SKM-1 (cell line): ENCODE measurements around the gene TMEM178B.
"Not testable (repeated sequence)": the region's sequence is repeated elsewhere in the genome, so short reads cannot be mapped to it uniquely, and the experiment has no call there.

Experiments
- DNase-seq: peaks from one replicate; lab custom pipeline; 2025; ENCODE audit not compliant: unreplicated experiment; lab: John Stamatoyannopoulos, UW

The TMEM178B gene

GRCh38 chr7:141302617-141303016, 228.8 kb downstream of the TMEM178B start:
- no peak for DNase-seq

- DNase-seq: no peak
These were observed 230.4 kb downstream of the TMEM178B start for GRCh38 chr7:141304291-141304690.

- DNase-seq: no peak
These were observed 232.2 kb downstream of the TMEM178B start for GRCh38 chr7:141306081-141306480.

GRCh38 chr7:141312395-141312794, 238.5 kb downstream of the TMEM178B start:
- DNase-seq: no peak

GRCh38 chr7:141312828-141313521, 239.1 kb downstream of the TMEM178B start:
- no peak for DNase-seq

GRCh38 chr7:141313896-141314295, 240.0 kb downstream of the TMEM178B start:
- DNase-seq: no peak

- DNase-seq: no peak
These were observed 243.2 kb downstream of the TMEM178B start for GRCh38 chr7:141317033-141317585.

GRCh38 chr7:141320287-141320686, 246.4 kb downstream of the TMEM178B start:
- DNase-seq: no peak

- DNase-seq: no peak
These were observed 248.5 kb downstream of the TMEM178B start for GRCh38 chr7:141322383-141322782.

- DNase-seq: no peak
These were observed 250.0 kb downstream of the TMEM178B start for GRCh38 chr7:141323826-141324225.

- DNase-seq: no peak
These were observed 251.0 kb downstream of the TMEM178B start for GRCh38 chr7:141324870-141325269.

- DNase-seq: no peak
These were observed 251.4 kb downstream of the TMEM178B start for GRCh38 chr7:141325275-141325674.

- DNase-seq: no peak
These were observed 254.4 kb downstream of the TMEM178B start for GRCh38 chr7:141328290-141328689.

GRCh38 chr7:141330285-141330684, 256.4 kb downstream of the TMEM178B start:
- not testable (repeated sequence) for DNase-seq

- DNase-seq: no peak
These were observed 259.6 kb downstream of the TMEM178B start for GRCh38 chr7:141333459-141333858.

GRCh38 chr7:141335164-141335563, 261.3 kb downstream of the TMEM178B start:
- DNase-seq: no peak

- DNase-seq: no peak
These were observed 265.7 kb downstream of the TMEM178B start for GRCh38 chr7:141339603-141340002.

- DNase-seq: no peak
These were observed 267.1 kb downstream of the TMEM178B start for GRCh38 chr7:141340991-141341390.

GRCh38 chr7:141342621-141343408, 269.0 kb downstream of the TMEM178B start:
- no peak for DNase-seq

GRCh38 chr7:141344153-141344935, 270.5 kb downstream of the TMEM178B start:
- DNase-seq: no peak

GRCh38 chr7:141348728-141349127, 274.9 kb downstream of the TMEM178B start:
- no peak for DNase-seq
